Subcutaneous adipose tissue (tissue), 4 donors: ENCODE data around the gene KTI12. TPM values are rescaled to one million over a fixed set of nuclear protein-coding genes. Genes with fewer than 3 reads are reported as not detected.

ENCODE experiments used
- CTCF ChIP-seq: fragments of 450-650 bp; IDR thresholded peaks from one replicate; pipeline ENCODE4 v1.5.1; 2016; ENCODE audit warnings: low read depth, mild to moderate bottlenecking, control low read depth, antibody characterized with exemption, moderate library complexity
- total RNA-seq, 4 donors: library from RNA; depleted of rRNA; stranded (reverse); fragments of >200 nt; gene quantifications; one replicate each; pipeline ENCODE4 v1.1.0, GENCODE V29; 2016

Gene KTI12
- total RNA-seq, 4 donors from 2014 or later, result 3.9 to 8.3 (median 6.3) TPM

- no peak for TF ChIP-seq CTCF
These were observed 21.0 kb upstream of the KTI12 start for GRCh38 chr1:52054496-52055065.

GRCh38 chr1:52053862-52054261, 20.3 kb upstream of the KTI12 start:
- no peak for TF ChIP-seq CTCF

GRCh38 chr1:52045236-52045635, 11.6 kb upstream of the KTI12 start:
- TF ChIP-seq CTCF, result no peak

GRCh38 chr1:52041551-52042185, 8.1 kb upstream of the KTI12 start:
- TF ChIP-seq CTCF, result no peak

- no peak for TF ChIP-seq CTCF
These were observed 4.3 kb upstream of the KTI12 start for GRCh38 chr1:52037909-52038308.

GRCh38 chr1:52037402-52037814, 3.8 kb upstream of the KTI12 start:
- TF ChIP-seq CTCF, result no peak

GRCh38 chr1:52034050-52034384, 407 bp upstream of the KTI12 start:
- TF ChIP-seq CTCF, result no peak
